Stimulated activated CD4-positive, alpha-beta T cell treated with anti-CD3 and anti-CD28 coated beads, TNF-alpha, amount 100 ng/mL, for 1 hour (primary cell): Measurements from ENCODE around the gene PARVB.

Experiments used
- DNase-seq, 3 donors: peaks; one replicate each; pipeline ENCODE4 v3.0.0-alpha.2; 2020; ENCODE audit warnings: low read depth in 3 of 3, low spot score in 1 of 3

PARVB gene

DNA sequence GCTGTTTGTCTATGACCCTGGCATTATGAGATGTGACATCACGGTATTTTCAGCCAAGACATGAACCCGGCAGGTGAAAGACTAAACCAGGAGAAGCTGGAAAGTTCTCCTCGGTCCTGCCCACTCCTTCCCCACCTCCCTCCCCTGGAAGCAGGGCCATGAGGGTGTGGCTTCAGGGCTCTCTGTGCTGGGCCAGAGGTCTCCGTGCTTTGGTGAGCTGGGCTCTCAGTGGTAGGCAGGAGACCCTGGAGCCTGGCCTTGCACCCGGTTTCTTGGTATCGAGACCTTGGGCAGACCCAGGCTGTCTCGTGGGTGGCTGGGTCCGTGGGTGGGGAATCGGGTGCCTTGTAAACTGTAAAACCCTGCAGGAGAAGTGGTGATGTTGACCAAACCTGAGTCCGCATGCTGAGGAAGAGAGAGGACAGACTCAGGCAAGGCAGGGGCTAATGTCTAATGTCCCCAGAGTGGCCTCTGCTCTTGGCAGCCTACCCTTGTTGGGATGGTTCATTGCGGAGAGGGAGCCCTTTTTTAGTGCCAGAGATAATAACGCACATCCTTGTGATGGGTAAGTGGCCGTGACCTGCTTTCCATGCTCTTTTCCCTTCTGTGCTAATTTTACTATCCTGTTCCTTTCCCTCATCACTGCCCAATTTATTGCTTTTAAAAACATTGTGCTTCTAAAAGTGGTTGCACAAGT, 108.0 kb downstream of the PARVB start:
- DNase-seq, result no peak

DNA sequence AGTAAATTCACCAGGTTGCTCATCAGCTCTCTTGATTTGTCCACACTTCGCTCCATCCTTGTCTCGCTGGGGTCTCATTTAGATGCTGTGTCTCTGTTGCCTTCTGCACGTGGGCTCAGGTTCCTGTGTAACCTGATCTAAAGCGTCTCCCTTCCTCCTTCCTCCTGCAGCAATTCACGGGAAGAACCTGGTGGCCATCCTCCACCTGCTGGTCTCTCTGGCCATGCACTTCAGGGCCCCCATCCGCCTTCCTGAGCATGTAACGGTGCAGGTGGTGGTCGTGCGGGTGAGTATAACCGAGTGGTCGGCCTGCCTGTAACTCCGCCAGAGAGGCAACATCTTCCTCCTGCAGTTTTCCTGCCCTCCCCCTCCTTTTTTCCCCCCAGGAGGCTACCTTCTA, 108.6 kb downstream of the PARVB start:
- no peak for DNase-seq

DNA sequence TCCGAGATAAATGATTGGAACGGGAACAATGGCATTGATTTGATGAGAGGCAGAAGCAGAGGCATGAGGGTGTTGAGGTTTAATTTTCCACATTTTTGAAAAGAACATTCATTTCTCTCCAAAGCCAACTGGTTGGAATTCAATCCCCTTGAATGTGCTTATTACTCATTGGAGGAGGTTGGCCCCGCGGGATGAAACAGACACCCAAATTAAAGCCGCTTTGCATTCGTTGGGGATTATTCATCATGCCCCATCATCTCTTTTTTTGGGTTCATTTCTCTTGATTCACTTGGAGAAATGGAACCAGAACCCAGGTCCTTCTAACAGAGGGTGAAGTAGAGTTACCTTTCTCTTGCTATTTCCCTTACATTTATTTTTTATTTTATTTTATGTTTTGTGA, 109.1 kb downstream of the PARVB start:
- no peak for DNase-seq

DNA sequence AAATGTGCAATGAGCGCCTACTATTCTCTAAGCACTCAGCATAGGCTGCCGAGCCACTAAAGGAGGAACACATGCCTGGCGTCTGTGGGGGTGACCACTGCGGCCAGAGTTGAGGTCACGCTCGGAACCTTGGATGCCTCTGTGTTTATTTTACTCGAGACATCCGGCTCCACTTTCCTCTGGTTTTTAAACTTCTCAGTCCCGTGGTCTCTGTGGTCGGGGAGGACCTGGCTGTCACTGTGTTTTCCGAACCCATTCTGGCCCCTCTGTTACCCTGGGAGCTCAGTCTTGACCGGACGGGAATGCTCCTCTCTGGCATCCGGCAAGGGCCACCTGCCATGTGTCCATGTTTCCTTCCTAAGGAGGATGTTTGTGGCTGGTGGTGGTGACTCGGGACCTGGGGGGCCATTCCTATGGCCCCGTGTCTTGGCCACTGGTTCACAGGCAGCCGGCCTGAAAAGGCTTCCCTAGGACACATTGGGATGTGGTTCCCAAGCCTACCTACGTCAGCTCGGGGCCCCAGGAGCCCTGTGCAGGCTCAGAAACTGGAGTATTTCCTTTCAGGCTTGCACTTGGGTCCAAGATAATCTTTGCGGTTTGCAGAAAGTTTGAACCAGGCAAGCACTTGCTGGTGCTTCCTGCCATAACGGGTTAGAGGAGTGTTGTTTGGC, 109.9 kb downstream of the PARVB start:
- DNase-seq, result no peak

DNA sequence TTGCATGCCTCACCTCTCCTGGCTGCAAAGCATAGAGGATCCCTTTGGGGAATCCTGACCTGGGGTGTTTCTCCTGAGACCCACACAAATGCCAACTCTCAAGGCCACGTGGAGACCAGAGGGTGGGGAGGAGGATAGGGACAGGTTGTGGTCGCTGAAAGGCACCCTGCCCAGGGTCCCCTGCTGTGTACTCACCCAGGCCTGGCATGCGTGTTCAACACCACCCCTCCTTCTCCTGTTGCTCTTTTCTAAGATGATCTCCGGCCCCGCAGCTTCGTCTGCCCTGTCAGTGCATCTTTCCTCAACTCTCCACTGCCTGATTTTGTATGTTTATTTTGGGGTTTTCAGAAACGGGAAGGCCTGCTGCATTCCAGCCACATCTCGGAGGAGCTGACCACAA, 112.0 kb downstream of the PARVB start:
- DNase-seq, result no peak

DNA sequence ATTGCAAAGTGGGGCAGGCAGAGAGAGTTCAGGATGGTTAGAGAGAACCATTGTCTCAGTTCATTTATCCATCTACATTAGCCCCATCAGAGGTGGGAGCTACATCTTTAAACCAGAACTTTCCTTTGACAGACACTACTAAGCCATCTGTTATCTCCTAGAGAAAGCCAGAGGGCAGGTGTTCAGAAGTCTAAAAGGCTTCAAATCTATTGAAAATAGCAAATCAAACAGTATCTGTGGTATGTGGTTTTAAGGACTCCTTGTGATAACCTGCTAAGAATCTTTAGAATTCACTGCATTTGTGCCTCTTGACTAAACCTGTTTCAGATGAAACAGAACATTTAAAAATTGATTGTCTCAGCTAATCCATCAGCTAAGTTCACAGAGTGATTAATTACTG, 112.7 kb downstream of the PARVB start:
- no peak for DNase-seq

DNA sequence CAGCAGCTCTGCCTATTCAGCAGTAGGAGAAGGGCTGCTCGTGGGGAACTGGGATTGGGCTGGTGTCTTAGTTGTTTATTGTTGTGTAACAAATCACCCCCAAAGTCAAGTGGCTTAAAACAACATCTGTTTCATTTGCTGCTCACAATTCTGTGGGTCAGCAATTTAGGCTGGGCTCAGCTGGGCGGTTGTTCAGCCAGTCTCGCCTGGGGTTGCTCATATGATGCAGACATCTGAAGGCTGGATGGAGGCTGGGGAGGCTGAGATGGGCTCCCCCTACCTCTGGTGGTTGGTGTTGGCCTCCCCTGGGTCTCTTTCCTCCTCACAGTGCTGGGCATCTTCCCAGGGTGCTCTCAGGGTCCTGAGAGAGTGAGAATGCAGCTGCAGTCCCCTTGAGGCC, 113.3 kb downstream of the PARVB start:
- no peak for DNase-seq

DNA sequence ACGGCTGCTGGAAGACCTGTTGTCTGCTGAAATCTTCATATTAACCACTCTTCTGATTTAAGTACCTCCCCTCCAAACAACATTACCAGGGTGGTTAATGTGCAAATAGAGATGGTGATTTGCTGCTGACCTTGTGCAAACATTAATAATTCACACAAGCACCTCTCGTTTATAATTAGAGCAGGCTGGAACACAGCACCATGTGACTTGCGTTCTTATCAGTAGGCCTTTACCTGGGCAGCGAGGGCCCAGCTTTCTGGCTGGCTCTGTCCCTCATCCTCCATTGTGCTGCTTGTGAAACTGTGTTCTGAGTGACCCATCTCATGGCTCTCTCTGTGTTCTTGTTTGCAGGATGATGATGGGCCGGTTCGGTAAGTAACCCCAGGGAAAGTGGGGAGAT, 115.7 kb downstream of the PARVB start:
- no peak for DNase-seq

DNA sequence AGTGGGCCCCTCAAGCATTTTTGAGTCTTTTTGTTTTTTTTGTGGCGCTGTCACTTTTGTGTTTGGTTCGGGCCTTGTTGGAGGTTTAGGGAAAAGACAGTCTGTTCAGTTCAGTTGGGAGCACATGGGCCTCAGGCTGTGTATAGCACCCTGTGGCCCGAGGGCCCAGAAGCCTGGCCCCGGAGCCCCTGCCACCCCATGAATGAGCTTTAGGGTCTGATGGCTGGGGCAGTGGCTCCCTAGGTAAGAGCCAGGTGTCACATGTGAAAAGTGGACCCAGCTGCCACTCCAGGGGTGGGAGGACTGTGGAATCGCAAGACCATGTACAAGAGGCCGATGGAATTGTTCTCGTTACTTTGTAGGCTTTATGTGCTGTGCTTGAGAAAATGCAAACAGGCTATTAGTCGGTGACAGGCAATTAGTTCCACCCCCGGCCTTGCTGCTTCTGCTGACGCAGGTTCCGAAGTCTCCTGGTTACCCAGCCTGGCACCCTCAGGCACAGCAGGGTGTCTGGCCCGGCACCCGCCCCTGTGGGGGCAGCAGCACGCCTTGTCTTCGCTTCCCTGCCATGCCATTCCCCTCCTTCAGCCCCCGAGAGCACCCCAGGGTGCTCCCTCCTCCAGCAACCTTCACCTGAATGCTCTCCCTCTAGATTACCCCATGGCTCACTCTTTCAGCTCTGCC, 118.5 kb downstream of the PARVB start:
- DNase-seq, result no peak

DNA sequence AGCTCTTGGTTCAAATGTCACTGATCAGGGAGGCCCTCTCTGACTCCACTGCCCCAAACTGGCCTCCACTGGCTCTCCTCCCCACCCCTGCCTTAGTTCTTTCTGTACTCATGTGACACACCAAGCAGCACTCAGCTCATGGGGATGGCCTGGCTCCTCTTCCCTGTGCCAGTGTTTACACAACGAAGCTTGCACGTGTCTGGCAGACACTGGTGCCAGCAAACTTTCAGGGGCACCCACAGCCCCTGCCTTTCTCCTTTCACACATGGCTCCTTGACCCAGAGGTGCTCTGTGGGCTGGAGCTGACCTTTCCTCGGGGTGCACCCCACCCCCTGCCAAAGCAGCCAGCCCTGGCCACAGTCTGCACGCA, 119.0 kb downstream of the PARVB start:
- DNase-seq, result no peak

DNA sequence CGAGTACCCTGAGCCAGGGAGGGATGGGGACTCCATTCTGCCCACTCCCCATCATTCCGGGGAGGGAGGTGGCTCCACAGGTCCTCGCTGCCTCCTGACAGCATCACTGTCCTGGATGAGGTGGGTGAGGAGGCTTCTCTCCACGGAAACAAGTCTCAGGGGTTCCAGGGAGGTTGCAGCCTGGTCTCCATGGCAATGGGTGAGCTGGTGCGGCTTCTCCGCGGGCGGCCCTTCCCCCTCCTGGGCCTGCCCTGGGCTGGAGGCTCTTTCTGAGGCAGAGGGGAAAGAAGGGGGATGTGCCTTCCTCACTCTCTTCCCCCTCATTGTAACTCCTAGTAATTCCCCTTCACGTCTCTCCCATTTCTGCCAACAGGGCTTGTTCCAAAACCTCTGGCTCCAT, 119.5 kb downstream of the PARVB start:
- DNase-seq, result no peak

DNA sequence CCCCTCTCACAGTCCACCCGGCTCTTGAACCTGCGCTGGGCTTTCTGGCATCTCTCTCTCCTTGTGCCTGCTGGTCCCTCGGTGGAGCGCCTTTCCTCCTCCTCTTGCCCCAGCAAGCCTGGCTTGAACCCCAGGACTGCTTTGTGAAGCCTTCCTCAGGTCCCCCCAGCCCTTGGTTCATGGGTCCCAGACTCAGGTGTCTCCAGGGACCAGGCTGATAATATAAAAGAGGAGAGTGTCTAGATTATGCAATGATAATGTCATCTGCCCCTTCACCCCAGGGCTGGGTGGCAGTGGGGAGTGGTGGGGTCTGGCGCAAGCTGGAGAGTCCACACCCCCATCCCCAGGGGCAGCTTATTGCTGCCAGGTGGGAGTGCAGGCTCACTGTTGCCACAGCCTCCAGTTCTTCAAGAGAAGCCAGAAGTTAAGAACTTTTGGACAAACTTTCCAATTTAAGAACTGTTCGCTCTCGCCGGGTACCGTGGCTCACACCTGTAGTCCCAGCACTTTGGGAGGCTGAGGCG, 120.0 kb downstream of the PARVB start:
- DNase-seq, result no peak

DNA sequence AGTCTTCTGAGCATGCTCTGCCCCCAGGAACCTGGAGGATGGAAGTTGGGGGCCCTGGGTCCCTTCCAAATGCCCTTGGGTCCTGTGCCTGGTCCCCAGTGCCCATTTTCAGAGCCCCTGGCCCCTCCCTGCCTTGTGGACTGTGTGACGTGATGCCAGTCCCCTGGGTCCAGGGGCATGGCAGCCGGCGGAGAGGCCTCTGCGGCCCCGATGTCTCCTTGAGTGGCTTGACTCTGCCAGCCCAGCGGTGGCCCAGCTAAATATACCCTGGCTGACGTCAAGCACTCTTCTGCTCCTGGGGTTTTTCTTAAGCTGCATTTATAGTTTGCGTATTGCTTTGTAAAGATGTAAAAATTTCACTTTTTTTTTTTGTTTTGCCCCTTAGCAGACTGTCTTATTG, 121.4 kb downstream of the PARVB start:
- DNase-seq, result no peak

DNA sequence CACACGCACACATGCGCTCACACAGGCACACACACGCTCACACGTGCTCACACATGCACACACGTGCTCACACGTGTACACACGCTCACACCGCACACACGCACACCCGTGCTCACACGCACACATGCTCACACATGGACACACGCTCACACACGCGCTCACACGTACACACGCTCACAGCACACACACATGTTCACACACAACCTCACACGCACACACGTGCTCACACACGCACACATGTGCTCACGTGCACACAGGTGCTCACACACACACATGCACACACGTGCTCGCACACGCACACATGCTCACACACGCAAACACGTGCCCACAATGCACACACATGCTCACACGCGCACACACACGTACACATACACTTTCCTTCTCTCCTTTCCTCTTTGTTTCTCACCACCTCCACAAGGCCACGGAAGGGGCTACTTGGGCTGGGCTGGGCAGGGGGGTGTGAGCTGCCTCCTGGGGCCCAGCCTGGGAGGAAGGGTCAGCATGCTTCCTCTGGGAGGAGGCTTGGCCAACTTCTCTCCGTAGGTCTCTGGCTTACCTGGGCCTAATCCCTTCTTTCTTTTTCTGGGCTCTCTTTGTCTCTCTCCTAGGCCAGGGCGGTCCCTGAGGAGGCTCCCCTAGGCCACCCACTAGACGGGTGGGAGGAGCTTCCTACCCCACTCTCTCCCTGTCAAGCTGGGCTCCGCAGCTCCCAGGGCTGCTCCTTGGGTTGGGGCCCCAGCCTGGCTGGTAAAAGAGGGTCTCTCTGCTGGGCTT, 122.2 kb downstream of the PARVB start:
- no peak for DNase-seq

DNA sequence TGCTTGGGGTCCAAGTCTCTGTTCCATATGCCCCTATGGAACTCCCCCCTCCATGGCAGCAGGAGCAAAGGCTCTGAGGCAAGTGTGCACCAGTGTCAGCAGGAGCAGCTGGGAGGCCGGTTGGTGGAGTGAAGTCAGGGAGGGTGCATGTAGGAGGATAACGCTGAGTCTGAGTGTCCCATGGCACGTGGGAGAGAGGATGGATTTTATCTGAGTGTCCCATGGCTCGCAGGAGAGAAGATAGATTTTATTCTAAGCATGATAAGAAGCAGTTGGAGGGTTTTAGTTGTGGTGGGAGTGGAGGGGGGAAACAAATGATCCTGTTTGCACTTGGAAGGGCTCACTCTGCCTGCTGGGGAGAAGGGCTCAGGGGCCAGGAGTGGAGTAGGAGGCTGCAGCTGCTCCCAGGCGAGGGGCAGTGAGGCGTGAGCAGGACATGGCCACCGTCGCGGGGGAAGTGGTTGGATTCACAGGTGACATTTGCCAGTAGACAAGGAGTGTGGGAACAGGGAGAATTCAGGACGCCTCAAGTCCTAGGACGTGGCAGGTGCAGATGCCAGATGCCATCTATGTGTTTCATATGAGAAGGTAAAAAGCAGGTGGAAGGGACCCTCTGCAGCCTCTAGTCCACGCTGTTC, 123.0 kb downstream of the PARVB start:
- DNase-seq, result no peak

DNA sequence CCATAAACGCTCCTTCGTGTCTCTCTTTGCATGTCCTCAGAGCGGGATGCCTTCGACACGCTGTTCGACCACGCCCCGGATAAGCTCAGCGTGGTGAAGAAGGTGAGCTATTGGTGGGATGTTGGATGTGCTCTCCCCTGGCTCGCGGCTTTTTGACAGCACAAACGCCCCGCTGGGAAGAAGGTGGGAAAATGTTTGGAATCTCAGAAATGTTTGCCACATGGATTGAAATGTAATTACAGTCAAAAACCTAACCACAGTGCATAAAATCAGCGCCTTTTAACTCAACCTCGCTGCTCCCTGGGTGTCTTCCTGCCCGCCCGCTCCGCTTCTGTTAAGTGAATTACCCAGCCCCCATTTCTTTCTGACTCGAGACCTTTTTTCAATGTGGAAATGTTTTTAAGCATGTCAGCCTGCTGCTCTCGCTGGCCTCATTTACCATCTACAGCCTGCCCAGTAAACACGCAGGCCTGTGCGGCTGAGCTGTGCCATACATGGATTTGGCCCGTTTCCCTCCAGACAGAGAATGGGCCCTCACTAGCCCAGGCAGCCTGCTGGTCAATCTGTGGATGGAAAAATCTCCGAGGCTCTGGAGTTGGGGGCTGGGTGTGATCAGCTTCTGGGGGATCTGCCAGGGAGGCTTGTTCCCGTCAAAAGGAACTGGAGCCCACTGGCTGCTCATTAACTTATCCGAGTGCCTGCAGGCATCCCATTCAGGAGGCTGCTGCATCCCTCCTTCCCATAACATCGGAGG, 123.9 kb downstream of the PARVB start:
- DNase-seq, result no peak

DNA sequence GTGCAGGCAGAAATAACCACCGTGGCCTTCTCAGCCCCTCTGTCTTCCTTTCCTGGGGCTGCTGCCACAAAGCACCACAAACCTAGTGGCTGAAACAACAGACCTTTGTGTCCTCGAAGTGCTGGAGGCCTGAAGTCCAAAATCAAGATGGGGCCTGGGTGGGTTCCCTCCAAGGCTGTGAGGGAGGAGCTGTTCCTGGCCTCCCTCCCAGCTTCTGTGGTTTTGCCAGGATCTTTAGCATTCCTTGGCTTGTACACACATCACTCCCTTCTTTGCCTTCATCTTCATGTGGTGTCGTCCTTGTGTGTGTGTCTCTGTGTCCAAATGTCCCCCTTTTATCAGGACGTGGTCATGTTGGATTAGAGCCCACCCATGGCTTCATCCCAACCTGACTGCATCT, 127.6 kb downstream of the PARVB start:
- DNase-seq, result no peak

DNA sequence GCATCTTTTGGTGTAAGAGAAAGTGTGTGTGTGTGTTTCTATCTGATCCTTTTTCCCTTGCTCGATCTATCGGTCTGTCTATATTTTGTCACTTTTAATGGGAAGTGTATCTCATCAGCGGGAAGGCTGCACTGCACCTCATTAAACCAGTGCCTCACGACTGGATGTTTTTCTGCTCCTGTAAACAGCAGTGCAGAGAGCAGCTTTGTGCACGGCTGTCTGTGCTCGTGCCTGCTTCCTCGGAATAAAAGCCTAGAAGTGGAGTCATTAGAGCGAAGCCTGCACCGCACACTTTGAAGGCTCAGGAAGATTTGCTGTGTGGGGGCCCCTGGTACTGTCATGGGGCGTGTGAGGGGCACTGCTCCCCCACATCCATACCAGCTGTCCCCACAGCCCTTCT, 129.6 kb downstream of the PARVB start:
- no peak for DNase-seq

DNA sequence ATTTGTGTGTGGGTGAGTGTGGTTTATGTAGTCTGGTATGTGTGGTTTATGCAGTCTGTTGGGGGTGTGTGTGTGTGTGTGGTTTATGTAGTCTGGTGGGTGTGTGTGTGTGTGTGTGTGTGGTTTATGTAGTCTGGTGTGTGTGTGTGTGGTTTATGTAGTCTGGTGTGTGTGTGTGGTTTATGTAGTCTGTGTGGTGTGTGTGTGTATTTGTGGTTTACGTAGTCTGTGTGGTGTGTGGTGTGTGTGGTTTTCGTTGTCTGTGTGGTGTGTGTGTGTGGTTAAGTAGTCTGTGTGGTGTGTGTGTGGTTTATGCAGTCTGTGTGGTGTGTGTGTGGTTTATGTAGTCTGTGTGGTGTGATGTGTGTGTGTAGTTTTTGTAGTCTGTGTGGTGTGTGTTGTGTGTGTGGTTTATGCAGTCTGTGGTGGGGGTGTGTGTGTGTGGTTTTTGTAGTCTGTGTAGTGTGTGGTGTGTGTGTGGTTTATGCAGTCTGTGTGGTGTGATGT, 130.4 kb downstream of the PARVB start:
- DNase-seq, result no peak

DNA sequence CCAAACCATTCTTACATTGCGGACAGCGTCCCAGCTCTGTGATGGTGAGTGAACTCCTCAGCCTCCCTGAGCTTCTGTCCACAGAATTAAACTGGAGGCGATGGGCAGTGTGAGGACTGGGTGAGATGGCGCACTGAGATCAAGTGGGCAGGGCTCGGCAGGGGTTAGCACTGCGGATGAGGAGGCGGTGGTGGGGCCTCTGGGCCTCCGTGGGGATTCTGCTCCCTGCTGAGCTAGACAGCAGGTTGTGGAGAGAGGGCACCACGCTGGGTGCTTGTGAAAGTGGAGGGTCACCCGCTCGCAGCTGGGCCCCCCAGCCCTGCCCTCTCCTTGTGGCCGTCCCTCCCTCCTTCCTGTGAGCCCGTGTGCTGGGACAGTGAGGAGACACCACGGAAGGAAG, 131.0 kb downstream of the PARVB start:
- no peak for DNase-seq
